Measurements from ENCODE around the gene ABR.
"Not testable (repeated sequence)": the region's sequence is repeated elsewhere in the genome, so short reads cannot be mapped to it uniquely, and the experiment has no call there.

ABR gene

DNA sequence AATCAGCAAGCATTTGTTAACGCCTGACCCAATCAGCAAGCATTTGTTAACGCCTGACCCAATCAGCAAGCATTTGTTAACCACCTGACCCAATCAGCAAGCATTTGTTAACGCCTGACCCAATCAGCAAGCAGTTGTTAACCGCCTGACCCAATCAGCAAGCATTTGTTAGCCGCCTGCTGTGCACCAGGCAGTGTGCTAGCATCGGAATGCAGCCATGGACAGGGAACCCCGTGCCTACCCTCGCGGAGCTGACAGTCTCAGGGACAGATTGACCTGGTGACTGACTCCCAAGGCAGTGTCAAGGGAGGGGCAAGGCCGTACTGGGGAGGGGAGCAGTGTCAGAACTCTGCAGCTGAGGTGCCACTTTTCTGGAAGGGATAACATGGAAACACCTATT, 66.9 kb downstream of the ABR start:
- no peak for DNase-seq

- DNase-seq = no peak
Measured at GRCh38 chr17:1111599-1112443, 68.0 kb downstream of the ABR start.

DNA sequence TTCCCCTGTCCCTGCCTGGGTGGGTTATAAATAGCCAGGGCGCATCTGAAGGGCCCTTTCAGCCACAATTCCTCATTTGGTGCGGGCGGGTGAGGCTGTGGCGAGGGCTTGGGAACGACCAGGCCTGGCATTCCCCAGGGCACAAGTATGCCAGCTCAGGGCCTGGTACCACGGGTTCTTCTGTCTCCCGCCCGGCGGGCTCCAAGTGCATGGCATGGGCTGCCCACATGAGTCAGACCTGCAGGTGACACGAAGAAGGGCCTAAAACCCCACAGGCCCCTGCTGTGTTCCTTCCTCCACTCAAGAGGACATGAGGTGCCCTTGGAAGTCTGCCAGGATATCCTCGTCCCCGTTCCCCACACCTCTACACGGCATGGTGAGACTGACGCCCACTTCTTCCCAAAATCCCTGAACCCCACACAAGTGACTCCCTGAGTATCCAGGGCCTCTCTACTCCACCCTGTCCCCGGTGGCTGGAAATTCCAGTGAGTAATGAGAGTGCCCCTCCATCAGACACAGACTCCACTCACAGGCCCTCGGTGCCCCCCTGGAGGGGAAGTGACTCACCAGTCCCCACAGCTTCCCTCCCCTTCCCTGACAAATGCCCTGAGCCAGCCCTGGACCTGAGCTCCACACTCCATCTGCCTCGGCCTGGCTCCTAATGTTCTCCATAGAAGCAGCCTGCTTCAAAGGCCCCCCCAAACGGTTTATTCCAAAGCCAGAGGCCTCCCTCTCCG, 68.8 kb downstream of the ABR start:
- no peak for DNase-seq

GRCh38 chr17:1110541-1110861, 69.3 kb downstream of the ABR start:
- DNase-seq = no peak

DNA sequence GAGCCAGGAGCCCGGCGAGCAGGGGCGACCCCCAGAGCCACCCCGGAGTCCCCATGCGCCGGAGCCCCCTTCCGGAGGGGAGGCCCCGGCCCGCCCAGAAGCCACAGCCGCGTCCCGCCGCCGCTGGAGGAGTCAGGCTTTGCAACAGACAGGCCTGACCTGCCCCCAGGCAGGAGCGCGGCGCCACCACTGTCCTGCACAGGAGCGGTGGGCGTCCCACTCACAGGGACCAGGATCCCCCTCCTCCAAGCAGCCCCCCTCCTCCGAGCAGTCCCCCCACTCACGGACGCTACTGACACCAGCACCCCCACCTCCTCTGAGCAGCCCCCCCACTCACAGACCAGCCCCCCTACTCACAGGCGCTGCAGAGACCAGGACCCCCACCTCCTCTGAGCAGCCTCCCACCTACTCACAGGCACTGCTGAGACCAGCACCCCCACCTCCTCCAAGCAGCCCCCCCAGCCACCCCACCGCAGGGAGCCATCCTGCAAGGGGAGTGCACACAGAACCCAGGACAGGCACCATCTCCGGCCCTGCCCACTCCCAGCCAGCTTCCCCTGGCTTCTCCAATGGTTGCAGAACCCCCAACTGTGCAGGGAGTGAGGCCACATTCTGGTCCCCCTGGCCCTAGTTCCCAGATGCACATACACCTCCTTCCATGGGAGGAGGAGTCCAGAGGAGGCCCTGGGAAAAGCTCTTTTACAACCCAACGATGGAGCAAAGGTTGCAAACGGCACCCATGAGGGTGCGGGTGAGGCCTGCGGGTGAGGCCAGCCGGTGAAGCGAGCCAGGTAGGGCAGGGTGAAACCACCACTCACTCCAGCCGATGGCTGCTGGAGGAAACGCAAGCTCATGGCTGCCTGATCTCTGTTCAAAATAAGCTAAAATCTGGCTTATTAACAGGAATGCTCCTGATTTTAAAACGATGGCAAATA, 69.9 kb downstream of the ABR start:
- peak; percentile 25 for DNase-seq

DNA sequence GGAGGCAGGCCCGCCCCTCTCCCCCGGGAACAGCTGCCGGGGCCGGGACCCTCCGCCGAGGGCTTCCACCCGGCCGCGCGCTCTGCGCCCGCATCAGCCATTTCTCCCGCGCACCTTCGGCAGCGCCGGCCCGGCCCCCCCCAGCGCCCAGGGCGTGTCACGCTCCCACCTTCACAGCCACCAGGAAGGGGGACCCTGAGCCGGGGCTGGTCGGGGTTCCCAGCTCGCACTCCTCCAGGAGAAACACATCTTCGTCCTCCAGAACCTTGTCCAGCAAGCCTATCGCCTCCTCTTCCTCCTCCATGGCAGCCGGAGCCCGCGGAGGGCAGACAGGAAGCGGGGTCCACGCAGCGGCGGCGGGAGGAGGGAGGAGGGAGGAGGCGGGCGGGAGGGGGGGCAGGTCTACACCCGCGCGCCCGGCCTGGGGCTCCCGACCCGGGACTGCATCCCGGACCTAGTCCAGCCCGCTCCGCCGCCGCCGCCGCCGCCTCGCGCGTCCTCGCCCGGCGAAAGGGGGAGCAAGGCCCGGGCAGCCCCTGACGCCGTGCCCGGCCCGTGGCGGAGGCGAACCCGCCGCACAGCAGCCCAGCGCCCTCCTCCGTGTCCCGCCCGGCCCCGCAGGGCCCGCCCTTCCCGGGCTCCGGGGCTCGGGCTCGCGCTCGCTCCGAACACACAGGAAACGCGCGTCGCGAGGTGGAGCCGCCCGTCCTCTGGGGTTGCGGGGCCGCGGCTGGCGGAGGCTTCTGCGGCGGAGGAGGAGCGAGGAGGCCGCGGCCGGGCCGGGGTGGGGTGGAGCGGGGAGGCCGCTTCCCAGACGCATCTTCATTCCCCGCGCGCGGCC, 70.8 kb downstream of the ABR start:
- peak; percentile 27 for DNase-seq

DNA sequence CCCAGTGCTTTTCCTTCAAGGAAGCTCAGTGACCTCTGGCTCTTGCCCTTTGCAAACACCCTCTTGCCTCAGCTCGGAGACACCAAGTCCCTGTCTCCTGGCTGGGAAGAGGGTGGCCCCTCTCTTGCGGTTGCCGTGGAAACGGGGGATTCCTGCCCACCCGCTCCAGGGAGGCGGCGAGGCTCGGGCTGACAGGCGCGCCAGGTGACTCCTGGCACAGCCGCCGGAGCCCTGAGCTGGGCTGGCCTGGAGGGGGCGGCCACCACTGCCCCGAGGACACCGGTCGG, 71.4 kb downstream of the ABR start:
- DNase-seq = no peak

DNA sequence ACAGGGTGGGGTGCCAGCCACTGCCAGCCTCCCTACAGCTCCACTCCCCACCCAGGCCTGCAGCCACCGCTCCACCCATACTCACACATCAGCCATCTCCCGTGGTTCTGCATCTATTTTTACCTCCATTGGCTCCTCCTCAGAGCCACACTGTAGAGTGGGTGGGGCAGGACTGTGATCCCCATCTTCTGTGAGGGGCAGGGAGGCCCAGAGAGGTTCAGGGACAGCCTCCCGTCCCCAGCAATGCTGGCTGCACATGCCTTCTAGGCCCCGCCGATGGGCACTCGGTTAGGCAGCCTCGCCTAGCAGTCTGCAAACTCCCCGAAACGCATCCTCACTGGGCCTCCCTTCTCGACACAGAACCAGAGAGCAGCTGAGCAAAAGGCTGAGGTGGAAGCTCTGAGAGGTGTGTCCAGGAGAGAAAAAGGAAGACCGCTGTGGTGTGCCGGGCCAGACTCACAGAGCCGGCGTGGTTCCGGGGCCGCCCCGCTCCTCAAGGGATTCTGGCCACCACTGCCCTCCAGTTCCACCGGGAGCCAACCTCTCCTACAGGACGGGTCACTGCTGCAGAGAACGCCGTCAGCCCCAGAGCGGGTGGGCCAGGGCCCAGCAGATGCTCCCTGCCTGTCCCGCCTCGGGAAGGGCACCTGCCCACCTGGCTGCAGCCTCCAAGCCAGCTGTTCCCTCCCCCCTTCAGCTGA, 71.9 kb downstream of the ABR start:
- DNase-seq = peak; percentile 15

DNA sequence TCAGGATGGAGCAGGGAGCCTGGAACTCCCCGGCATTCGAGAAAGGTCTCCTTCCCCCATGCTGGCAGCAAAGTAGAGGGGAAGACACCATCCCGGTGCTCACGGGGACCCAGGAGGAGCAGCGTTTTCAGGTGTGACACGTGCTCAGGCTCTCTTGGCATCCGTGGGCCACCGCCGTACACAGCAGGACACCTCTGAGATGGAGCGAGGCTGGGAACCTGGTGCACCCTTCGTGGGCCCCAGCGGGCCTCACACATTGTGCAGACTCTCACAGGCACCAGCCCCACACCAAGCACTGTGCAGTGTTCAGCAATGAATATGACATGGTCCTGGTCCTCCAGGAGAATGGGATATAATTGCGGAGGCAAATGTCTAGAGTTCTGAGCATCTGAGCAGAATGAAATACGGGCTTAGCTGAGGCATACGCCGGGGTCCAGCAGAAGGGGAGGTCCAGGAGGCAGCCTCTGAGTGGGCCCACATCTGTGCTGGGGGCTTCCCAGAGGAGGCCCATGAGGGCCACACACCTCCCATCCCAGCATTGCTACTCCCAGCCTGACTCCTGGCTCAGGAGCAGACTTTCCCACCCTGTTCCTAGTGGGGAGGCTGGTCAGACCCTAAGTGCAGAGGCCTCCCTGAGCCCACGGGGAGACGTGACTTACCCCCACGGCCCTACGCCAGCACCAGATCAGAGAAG, 72.6 kb downstream of the ABR start:
- DNase-seq = no peak

DNA sequence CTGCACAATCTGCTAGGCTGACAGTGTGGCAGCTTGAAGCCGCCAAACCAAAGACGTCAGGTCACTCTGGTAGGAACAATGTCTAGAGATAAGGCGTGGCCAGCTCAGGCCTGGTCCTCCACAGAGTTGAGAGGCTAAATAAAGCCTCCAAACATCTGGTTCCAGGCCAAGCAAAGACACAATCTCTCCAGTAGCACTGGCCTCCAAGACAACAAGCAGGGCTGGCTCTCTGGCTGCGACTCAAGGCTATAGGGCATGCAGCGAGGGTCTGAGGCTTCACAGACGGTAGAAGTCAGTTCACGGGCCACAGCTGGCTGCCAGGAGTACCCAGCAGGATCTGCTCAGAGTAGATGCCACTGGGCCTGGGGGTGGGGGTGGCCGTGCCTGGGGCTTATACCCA, 75.6 kb downstream of the ABR start:
- no peak for DNase-seq

DNA sequence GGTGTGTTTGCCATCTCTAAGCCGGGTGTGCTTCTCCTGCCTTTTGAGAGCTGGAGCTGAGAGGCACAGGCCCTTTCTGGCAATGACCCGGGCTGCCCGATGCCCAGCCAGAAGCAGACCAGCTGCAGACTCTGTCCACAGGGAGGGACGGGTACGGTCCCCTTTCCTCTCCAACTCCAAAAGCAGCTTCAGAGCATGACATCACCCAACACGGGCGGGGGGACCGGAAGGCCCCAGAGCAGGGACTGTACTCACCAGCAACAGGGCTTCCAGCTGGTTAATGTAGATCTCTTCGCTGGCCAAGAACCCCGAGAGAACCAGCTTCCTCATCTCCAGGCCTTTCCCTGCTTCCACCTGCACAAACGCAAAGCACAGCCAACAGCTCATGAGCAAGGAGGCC, 79.4 kb downstream of the ABR start:
- DNase-seq = no peak

- DNase-seq = no peak
Measured at GRCh38 chr17:1099242-1099641, 80.5 kb downstream of the ABR start.

DNA sequence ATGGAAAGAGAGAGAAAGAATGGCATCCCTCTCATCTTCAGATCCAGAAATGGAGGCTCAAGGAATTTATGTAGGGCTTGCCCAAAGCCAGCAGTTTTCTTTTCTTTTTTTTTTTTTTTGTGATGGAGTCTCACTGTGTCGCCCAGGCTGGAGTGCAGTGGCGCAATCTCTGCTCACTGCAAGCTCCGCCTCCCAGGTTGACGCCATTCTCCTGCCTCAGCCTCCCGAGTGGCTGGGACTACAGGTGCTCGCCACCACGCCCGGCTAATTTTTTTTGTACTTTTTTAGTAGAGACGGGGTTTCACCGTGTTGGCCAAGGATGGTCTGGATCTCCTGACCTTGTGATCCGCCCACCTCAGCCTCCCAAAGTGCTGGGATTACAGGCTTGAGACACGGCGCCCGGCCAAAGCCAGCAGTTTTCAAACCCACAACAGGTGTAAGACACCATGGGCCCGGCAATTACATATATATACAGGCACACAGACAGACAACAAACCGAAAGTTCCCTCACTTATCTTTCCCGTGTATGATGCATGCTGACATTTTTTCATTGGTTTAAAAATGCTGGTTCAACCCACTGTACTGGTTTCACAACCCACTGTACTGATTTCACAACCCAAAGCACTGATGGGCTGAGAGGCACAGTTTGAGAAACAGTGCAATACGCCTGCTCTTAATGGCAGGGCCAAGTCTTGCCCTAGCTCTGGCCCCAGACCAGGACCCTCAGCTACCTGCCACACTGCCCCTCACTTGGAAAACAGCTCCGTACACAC, 81.6 kb downstream of the ABR start:
- not testable (repeated sequence) for DNase-seq

GRCh38 chr17:1096215-1096614, 83.6 kb downstream of the ABR start:
- DNase-seq = no peak

GRCh38 chr17:1095853-1096173, 84.0 kb downstream of the ABR start:
- no peak for DNase-seq

- no peak for DNase-seq
Measured at GRCh38 chr17:1095090-1095852, 84.5 kb downstream of the ABR start.

- DNase-seq = no peak
Measured at GRCh38 chr17:1094591-1094990, 85.2 kb downstream of the ABR start.

- no peak for DNase-seq
Measured at GRCh38 chr17:1091900-1092299, 87.9 kb downstream of the ABR start.

- DNase-seq = no peak
Measured at GRCh38 chr17:1091190-1091534, 88.6 kb downstream of the ABR start.

All from hematopoietic multipotent progenitor cell treated with erythropoietin and hydrocortisone succinate and interleukin-3 and kit ligand, for 8 days (in vitro differentiated cells).